OCI-LY7 (cell line): Measurements from ENCODE around the gene WDR18.
"Not testable (repeated sequence)": the region's sequence is repeated elsewhere in the genome, so short reads cannot be mapped to it uniquely, and the experiment has no call there.

Experiments used
- CTCF ChIP-seq: fragments of 200-600 bp; sonication (generic); conservative IDR thresholded peaks from 2 replicates; pipeline ENCODE4 v1.5.1; 2014; ENCODE audit warnings: mild to moderate bottlenecking, antibody characterized with exemption, low read length, moderate library complexity, mixed read lengths
- EZH2phosphoT487 ChIP-seq: fragments of 200-600 bp; sonication (generic); IDR thresholded peaks from 2 replicates; pipeline ENCODE4 v1.6.1; 2018; ENCODE audit warnings: low read depth, borderline replicate concordance, mild to moderate bottlenecking, mixed run types, antibody characterized with exemption, low read length, moderate library complexity, mixed read lengths

GRCh38 chr19:957578-957977, 26.6 kb upstream of the WDR18 start:
- not testable (repeated sequence) for TF ChIP-seq CTCF, EZH2phosphoT487
